Suprapubic skin (tissue), 4 donors: Measurements from ENCODE around the gene ATM. TPM values are rescaled to one million over a fixed set of nuclear protein-coding genes. Genes with fewer than 3 reads are reported as not detected.

Experiments used
- DNase-seq, 2 donors: peaks; one replicate each; pipeline ENCODE4 v3.0.0-alpha.2; 2019; ENCODE audit warnings: low spot score in 2 of 2
- H3K27ac ChIP-seq: fragments of 200-600 bp; sonication (generic); one replicate; pipeline ENCODE4 v1.5.1; 2019
- H3K27me3 ChIP-seq: fragments of 200-600 bp; sonication (generic); one replicate; pipeline ENCODE4 v1.5.1; 2019
- H3K36me3 ChIP-seq: fragments of 200-600 bp; sonication (generic); one replicate; pipeline ENCODE4 v1.5.1; 2019
- H3K4me1 ChIP-seq: fragments of 200-600 bp; sonication (generic); one replicate; pipeline ENCODE4 v1.5.1; 2019
- H3K4me3 ChIP-seq: fragments of 200-600 bp; sonication (generic); one replicate; pipeline ENCODE4 v1.5.1; 2019; ENCODE audit warnings: mild to moderate bottlenecking
- H3K9me3 ChIP-seq: fragments of 200-600 bp; sonication (generic); one replicate; pipeline ENCODE4 v1.5.1; 2019
- EP300 ChIP-seq: sonication (generic); formaldehyde crosslinking; IDR thresholded peaks from one replicate; pipeline ENCODE4 v1.6.1; 2017; ENCODE audit warnings: antibody characterized with exemption
- POLR2A ChIP-seq, 2 donors: fragments of 450-650 bp; IDR thresholded peaks; one replicate each; pipeline ENCODE4 v1.6.1; 2017; ENCODE audit warnings: antibody characterized with exemption in 2 of 2, mild to moderate bottlenecking in 2 of 2, moderate library complexity in 2 of 2
- POLR2AphosphoS5 ChIP-seq, 3 donors: sonication (generic); formaldehyde crosslinking; IDR thresholded peaks; one replicate each; pipeline ENCODE4 v1.6.1; 2017; ENCODE audit warnings: antibody characterized with exemption in 3 of 3
- WGBS: methylation state at CpG from one replicate; pipeline ENCODE4 v1.1.5; 2018; 5-methylcytosine and 5-hydroxymethylcytosine counted together
- total RNA-seq, 4 donors: library from RNA; depleted of rRNA; stranded (reverse); fragments of >200 nt; gene quantifications; one replicate each; pipeline ENCODE4 v1.1.0, GENCODE V29; 2016
- TF ChIP-seq, protein P1 (sequence below), 2 donors: fragments of 200-600 bp in 1 of 2; fragments of 450-650 bp in 1 of 2; sonication (generic) in 1 of 2; IDR thresholded peaks; one replicate each; pipeline ENCODE4 v1.5.1; 2016 to 2019; ENCODE audit warnings: antibody characterized with exemption in 2 of 2, mild to moderate bottlenecking in 1 of 2, moderate library complexity in 1 of 2

Gene ATM
- total RNA-seq, 4 donors from 2014 or later = 17.5 to 76.4 (median 34.2) TPM

DNA sequence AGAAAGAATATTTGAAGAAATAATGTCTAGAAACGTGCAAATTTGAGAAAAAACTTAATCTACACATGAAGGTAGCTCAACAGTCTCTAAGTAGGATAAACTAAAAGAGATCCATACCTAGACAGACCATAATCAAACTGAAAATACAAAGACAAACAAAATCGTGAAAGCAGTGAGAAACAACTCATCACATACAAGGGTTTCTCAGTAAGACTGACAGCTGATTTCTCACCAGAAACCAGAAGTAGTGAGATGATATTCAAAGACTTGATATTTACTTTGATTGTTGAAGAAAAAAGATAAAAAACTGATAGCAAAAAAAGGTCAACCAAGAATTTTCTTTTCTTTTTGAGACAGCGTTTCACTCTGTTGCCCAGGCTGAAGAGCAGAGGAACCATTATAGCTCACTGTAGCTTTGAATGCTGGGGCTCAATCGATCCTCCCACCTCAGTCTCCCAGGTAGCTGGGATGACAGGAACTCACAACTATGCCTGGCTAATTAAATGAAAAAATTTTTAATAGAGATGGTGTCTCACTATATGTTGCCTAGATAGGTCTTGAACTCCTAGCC lies 17.9 kb upstream of the ATM start:
- TF ChIP-seq POLR2AphosphoS5 (IDR thresholded peaks at IDR 0.05) = no peak
- no peak for TF ChIP-seq EP300
- no peak for TF ChIP-seq POLR2A (IDR thresholded peaks at IDR 0.05)
- TF ChIP-seq, protein P1, sequence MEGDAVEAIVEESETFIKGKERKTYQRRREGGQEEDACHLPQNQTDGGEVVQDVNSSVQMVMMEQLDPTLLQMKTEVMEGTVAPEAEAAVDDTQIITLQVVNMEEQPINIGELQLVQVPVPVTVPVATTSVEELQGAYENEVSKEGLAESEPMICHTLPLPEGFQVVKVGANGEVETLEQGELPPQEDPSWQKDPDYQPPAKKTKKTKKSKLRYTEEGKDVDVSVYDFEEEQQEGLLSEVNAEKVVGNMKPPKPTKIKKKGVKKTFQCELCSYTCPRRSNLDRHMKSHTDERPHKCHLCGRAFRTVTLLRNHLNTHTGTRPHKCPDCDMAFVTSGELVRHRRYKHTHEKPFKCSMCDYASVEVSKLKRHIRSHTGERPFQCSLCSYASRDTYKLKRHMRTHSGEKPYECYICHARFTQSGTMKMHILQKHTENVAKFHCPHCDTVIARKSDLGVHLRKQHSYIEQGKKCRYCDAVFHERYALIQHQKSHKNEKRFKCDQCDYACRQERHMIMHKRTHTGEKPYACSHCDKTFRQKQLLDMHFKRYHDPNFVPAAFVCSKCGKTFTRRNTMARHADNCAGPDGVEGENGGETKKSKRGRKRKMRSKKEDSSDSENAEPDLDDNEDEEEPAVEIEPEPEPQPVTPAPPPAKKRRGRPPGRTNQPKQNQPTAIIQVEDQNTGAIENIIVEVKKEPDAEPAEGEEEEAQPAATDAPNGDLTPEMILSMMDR (IDR thresholded peaks at IDR 0.05) = no peak
- H3K36me3 ChIP-seq = peaks cover 44% of the 10 kb centered on the region
- no peaks in the 10 kb centered on the region for H3K27me3 ChIP-seq
- no peak overlapping the region for H3K27ac ChIP-seq
- DNase-seq = no peak
- no peaks in the 10 kb centered on the region for H3K4me1 ChIP-seq
- H3K4me3 ChIP-seq = no peak overlapping the region
- 93% methylated on average over 4 of the region's 4 CpGs for WGBS
- no peaks in the 10 kb centered on the region for H3K9me3 ChIP-seq

DNA sequence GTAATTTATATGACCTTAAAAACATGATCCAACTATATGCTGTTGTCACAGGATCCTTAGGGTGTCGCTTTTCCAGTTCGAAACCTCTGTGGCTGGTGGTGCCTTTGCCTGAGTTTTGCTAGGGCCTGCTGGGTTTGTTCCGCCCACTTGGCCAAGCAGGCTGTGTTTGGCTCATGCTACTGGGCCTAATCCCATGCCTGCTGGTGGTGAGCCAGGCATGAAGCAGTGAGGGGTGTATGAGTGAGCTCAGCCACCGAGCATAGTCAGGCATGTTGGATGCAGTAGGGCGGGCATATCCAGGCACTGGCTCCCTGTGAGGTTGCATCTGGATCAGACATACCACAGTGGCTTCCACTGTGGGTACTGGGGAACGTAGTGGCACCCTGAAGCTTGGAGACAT lies 16.7 kb upstream of the ATM start:
- H3K36me3 ChIP-seq = peaks cover 56% of the 10 kb centered on the region
- WGBS = 81% methylated on average over 6 of the region's 6 CpGs

DNA sequence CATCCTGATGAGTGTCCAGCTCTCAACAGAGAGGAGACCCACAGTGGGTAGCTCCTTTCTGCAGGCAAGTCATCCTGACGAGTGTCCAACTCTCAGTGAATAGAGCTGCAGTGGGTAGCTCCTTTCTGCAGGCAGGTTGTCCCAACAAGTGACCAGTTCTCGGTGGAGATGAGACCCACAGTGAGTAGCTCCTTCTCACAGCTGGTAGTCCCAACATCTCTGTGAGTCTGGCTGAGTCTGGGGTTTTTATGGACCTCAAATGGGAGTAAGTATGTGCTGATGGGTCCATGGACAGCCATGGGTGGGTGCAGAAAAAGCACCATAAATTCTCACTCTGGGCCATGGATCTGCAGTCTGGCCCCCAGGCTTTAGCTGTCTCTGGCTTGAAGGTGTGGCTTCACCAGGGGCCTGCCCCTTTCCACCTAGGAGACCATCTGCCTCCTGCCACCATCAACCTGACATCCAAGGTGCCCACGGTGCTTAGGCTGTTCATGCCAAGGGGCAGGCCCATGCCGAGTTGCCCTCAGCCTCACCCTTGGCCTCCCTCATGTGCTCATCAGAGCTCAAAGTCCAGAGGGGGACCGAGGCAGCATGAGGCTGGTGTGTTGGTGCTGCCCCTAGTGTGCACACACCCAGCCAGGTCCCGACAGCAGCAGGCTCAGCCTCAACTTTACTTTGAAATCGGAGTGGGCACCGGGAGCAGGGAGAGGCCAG lies 15.7 kb upstream of the ATM start:
- Histone ChIP-seq H3K27me3 (no peaks in the 10 kb centered on the region), H3K4me1 (no peaks in the 10 kb centered on the region), H3K27ac (no peak overlapping the region), H3K4me3 (no peak overlapping the region), H3K36me3 (peaks cover 62% of the 10 kb centered on the region), H3K9me3 (no peaks in the 10 kb centered on the region)
- 100% methylated on average over 3 of the region's 8 CpGs for WGBS
- TF ChIP-seq POLR2AphosphoS5 (IDR thresholded peaks at IDR 0.05) = no peak
- no peak for TF ChIP-seq POLR2A (IDR thresholded peaks at IDR 0.05)
- TF ChIP-seq EP300 = no peak
- TF ChIP-seq, protein P1 (IDR thresholded peaks at IDR 0.05) = no peak
- DNase-seq = no peak

More for the DNA sequence above, 16.7 kb upstream of the ATM start:
- no peak overlapping the region for H3K27ac ChIP-seq
- no peaks in the 10 kb centered on the region for H3K27me3 ChIP-seq
- no peak overlapping the region for H3K4me3 ChIP-seq
- no peaks in the 10 kb centered on the region for H3K9me3 ChIP-seq
- no peak for TF ChIP-seq EP300
- TF ChIP-seq, protein P1 (IDR thresholded peaks at IDR 0.05) = no peak
- no peak for TF ChIP-seq POLR2AphosphoS5 (IDR thresholded peaks at IDR 0.05)
- no peak for TF ChIP-seq POLR2A (IDR thresholded peaks at IDR 0.05)
- H3K4me1 ChIP-seq = no peaks in the 10 kb centered on the region
- no peak for DNase-seq

DNA sequence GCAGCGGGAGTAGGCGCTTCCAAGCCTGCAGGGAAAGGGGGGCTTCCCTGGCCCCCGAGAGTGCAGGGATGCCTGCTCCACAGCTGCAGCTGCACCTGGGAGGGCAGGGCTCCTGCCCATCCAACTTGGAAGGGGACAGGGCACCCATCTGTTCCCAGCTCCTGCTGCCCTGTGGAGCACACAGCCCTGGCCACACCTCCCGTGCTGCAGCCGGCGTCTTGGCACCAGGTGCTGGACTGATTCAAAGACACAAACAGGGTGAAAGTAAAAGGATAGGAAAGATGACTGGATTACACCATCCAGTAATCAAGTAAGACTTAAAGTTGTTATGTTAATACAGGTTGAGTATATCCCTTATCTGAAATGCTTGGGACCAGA lies 15.2 kb upstream of the ATM start:
- Histone ChIP-seq H3K4me3 (no peak overlapping the region), H3K4me1 (no peaks in the 10 kb centered on the region), H3K36me3 (peaks cover 67% of the 10 kb centered on the region), H3K27me3 (no peaks in the 10 kb centered on the region), H3K27ac (no peak overlapping the region), H3K9me3 (no peaks in the 10 kb centered on the region)
- no peak for DNase-seq
- TF ChIP-seq POLR2A (IDR thresholded peaks at IDR 0.05) (no peak), EP300 (no peak), POLR2AphosphoS5 (IDR thresholded peaks at IDR 0.05) (no peak)
- TF ChIP-seq, protein P1 (IDR thresholded peaks at IDR 0.05) = no peak
- WGBS = 96% methylated on average over 6 of the region's 6 CpGs

DNA sequence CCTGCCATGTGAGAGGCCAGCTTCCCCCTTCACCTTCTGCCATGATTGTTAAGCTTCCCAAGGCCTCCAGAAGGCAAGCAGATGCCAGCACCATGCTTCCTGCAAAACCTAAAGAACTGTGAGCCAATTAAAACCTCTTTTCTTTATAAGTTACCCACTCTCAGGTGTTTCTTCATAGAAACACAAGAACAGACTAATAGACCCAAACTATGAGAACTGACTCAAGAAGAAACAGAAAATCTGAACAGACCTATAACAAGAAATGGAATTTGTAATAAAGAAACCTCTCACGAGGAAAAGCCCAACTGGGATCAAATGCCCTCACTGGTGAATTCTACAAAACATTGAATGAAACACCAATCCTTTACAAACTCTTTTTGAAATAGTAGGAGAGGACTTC lies 12.4 kb upstream of the ATM start:
- H3K27me3 ChIP-seq = no peaks in the 10 kb centered on the region
- no peak for DNase-seq
- no peak overlapping the region for H3K27ac ChIP-seq
- TF ChIP-seq, protein P1 (IDR thresholded peaks at IDR 0.05) = no peak
- TF ChIP-seq POLR2A (IDR thresholded peaks at IDR 0.05) = no peak
- no peak for TF ChIP-seq POLR2AphosphoS5 (IDR thresholded peaks at IDR 0.05)
- no peak for TF ChIP-seq EP300
- H3K36me3 ChIP-seq = peaks cover 65% of the 10 kb centered on the region
- no peak overlapping the region for H3K4me3 ChIP-seq
- H3K9me3 ChIP-seq = no peaks in the 10 kb centered on the region
- H3K4me1 ChIP-seq = no peaks in the 10 kb centered on the region
- 97% methylated on average over 1 of the region's 1 CpG for WGBS
